ENCODE measurements around the gene COL5A1. TPM values are rescaled to one million over a fixed set of nuclear protein-coding genes. Genes with fewer than 3 reads are reported as not detected.
A peak's percentile ranks its signal among the peaks of the same experiment; 100 is the strongest.

The COL5A1 gene
- total RNA-seq, 1 donor = 801 TPM

- Histone ChIP-seq H3K27ac (ENCODE audit: low read depth, low read length) (no peak overlapping the region), H4K20me1 (ENCODE audit: insufficient read depth, low read length) (peaks cover 4% of the 10 kb centered on the region), H3K27me3 (ENCODE audit: insufficient read depth, low read length) (no peaks in the 10 kb centered on the region), H3K4me1 (ENCODE audit: insufficient read depth, low read length) (peaks cover 15% of the 10 kb centered on the region), H3K79me2 (ENCODE audit: insufficient read depth, low read length) (peaks cover 12% of the 10 kb centered on the region), H2AFZ (ENCODE audit: low read length) (no peak overlapping the region), H3K4me3 (ENCODE audit: insufficient read depth, low read length) (no peak overlapping the region), H3K36me3 (ENCODE audit: insufficient read depth, low read length) (no peaks in the 10 kb centered on the region), H3K9me3 (ENCODE audit: low read depth, low read length) (no peaks in the 10 kb centered on the region), H3K4me2 (ENCODE audit: insufficient read depth, low read length) (no peak overlapping the region)
- DNase-seq (ENCODE audit: insufficient read length, low spot score, missing footprints) = peak; percentile 71
- TF ChIP-seq, protein P1, sequence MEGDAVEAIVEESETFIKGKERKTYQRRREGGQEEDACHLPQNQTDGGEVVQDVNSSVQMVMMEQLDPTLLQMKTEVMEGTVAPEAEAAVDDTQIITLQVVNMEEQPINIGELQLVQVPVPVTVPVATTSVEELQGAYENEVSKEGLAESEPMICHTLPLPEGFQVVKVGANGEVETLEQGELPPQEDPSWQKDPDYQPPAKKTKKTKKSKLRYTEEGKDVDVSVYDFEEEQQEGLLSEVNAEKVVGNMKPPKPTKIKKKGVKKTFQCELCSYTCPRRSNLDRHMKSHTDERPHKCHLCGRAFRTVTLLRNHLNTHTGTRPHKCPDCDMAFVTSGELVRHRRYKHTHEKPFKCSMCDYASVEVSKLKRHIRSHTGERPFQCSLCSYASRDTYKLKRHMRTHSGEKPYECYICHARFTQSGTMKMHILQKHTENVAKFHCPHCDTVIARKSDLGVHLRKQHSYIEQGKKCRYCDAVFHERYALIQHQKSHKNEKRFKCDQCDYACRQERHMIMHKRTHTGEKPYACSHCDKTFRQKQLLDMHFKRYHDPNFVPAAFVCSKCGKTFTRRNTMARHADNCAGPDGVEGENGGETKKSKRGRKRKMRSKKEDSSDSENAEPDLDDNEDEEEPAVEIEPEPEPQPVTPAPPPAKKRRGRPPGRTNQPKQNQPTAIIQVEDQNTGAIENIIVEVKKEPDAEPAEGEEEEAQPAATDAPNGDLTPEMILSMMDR (IDR thresholded peaks at IDR 0.05; ENCODE audit: extremely low read depth, low read depth, low read length) = no peak
These were observed 3.7 kb upstream of the COL5A1 start for GRCh38 chr9:134637696-134638501.

DNA sequence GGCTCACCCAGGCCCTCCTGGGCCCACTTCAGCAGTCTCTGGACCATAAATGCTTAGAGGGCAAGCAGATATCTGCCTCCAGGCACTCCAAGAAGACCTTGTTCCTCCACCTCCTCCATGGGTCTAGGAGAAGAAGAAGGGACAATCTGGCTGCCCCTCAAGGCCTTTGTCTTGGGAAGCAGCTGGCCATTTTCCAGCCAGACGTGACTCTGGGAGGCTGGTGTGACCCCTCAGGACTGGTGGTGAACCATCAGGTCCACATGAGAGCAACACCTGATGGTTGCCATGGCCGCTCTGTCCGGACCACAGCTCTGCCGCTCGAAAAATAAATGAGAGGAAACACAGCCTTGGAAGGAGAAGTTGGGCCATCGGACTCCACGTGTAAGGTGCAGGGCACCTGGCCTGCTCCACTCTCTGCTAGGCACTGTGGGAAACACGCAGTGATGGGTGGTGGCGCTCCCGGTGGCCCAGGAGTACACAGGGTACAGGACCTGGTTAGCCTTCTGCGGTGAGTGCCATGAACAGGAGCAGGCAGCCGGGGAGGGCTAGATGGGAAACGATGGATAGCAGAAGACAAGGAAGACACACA, 3.0 kb upstream of the COL5A1 start:
- Histone ChIP-seq H3K27me3 (ENCODE audit: insufficient read depth, low read length) (no peaks in the 10 kb centered on the region), H3K27ac (ENCODE audit: low read depth, low read length) (no peak overlapping the region), H2AFZ (ENCODE audit: low read length) (no peak overlapping the region), H3K4me2 (ENCODE audit: insufficient read depth, low read length) (no peak overlapping the region), H3K4me3 (ENCODE audit: insufficient read depth, low read length) (no peak overlapping the region), H3K9me3 (ENCODE audit: low read depth, low read length) (no peaks in the 10 kb centered on the region), H3K4me1 (ENCODE audit: insufficient read depth, low read length) (peaks cover 15% of the 10 kb centered on the region), H4K20me1 (ENCODE audit: insufficient read depth, low read length) (peaks cover 11% of the 10 kb centered on the region), H3K36me3 (ENCODE audit: insufficient read depth, low read length) (no peaks in the 10 kb centered on the region), H3K79me2 (ENCODE audit: insufficient read depth, low read length) (peaks cover 19% of the 10 kb centered on the region)
- TF ChIP-seq, protein P1 (IDR thresholded peaks at IDR 0.05; ENCODE audit: extremely low read depth, low read depth, low read length) = no peak
- DNase-seq (ENCODE audit: insufficient read length, low spot score, missing footprints) = peak; percentile 65

GRCh38 chr9:134639994-134640393, 1.6 kb upstream of the COL5A1 start:
- no peaks in the 10 kb centered on the region for H3K36me3 ChIP-seq (ENCODE audit: insufficient read depth, low read length)
- DNase-seq (ENCODE audit: insufficient read length, low spot score, missing footprints) = no peak
- no peaks in the 10 kb centered on the region for H3K27me3 ChIP-seq (ENCODE audit: insufficient read depth, low read length)
- H3K27ac ChIP-seq (ENCODE audit: low read depth, low read length) = no peak overlapping the region
- peaks cover 17% of the 10 kb centered on the region for H3K4me1 ChIP-seq (ENCODE audit: insufficient read depth, low read length)
- no peak overlapping the region for H2AFZ ChIP-seq (ENCODE audit: low read length)
- H3K4me3 ChIP-seq (ENCODE audit: insufficient read depth, low read length) = no peak overlapping the region
- H3K4me2 ChIP-seq (ENCODE audit: insufficient read depth, low read length) = no peak overlapping the region
- H3K79me2 ChIP-seq (ENCODE audit: insufficient read depth, low read length) = peaks cover 25% of the 10 kb centered on the region
- H4K20me1 ChIP-seq (ENCODE audit: insufficient read depth, low read length) = peaks cover 16% of the 10 kb centered on the region
- no peaks in the 10 kb centered on the region for H3K9me3 ChIP-seq (ENCODE audit: low read depth, low read length)
- TF ChIP-seq, protein P1 (IDR thresholded peaks at IDR 0.05; ENCODE audit: extremely low read depth, low read depth, low read length) = no peak

GRCh38 chr9:134640506-134641172, 964 bp upstream of the COL5A1 start:
- Histone ChIP-seq H3K27me3 (ENCODE audit: insufficient read depth, low read length) (no peaks in the 10 kb centered on the region), H2AFZ (ENCODE audit: low read length) (peak overlapping the region; percentile 82), H3K9me3 (ENCODE audit: low read depth, low read length) (no peaks in the 10 kb centered on the region), H3K4me2 (ENCODE audit: insufficient read depth, low read length) (peak overlapping the region; percentile 86), H3K4me1 (ENCODE audit: insufficient read depth, low read length) (peaks cover 23% of the 10 kb centered on the region), H3K36me3 (ENCODE audit: insufficient read depth, low read length) (no peaks in the 10 kb centered on the region), H3K27ac (ENCODE audit: low read depth, low read length) (peak overlapping the region; percentile 90), H3K4me3 (ENCODE audit: insufficient read depth, low read length) (peak overlapping the region; percentile 99), H4K20me1 (ENCODE audit: insufficient read depth, low read length) (peaks cover 23% of the 10 kb centered on the region), H3K79me2 (ENCODE audit: insufficient read depth, low read length) (peaks cover 32% of the 10 kb centered on the region)
- DNase-seq (ENCODE audit: insufficient read length, low spot score, missing footprints) = peak; percentile 94
- TF ChIP-seq, protein P1 (IDR thresholded peaks at IDR 0.05; ENCODE audit: extremely low read depth, low read depth, low read length) = no peak

All from osteoblast (primary cell).